Renal cortical epithelial cell (primary cell): ENCODE results near the gene PCDHB1. TPM values are rescaled to one million over a fixed set of nuclear protein-coding genes. Genes with fewer than 3 reads are reported as not detected.

Source experiments
- DNase-seq: peaks from one replicate; pipeline ENCODE4 v3.0.0-alpha.2; 2011; ENCODE audit warnings: low read depth
- total RNA-seq: library from RNA; depleted of rRNA; stranded (reverse); fragments of >200 nt; gene quantifications from 2 replicates; pipeline ENCODE4 v1.2.3, GENCODE V29; 2014

Gene PCDHB1, protein sequence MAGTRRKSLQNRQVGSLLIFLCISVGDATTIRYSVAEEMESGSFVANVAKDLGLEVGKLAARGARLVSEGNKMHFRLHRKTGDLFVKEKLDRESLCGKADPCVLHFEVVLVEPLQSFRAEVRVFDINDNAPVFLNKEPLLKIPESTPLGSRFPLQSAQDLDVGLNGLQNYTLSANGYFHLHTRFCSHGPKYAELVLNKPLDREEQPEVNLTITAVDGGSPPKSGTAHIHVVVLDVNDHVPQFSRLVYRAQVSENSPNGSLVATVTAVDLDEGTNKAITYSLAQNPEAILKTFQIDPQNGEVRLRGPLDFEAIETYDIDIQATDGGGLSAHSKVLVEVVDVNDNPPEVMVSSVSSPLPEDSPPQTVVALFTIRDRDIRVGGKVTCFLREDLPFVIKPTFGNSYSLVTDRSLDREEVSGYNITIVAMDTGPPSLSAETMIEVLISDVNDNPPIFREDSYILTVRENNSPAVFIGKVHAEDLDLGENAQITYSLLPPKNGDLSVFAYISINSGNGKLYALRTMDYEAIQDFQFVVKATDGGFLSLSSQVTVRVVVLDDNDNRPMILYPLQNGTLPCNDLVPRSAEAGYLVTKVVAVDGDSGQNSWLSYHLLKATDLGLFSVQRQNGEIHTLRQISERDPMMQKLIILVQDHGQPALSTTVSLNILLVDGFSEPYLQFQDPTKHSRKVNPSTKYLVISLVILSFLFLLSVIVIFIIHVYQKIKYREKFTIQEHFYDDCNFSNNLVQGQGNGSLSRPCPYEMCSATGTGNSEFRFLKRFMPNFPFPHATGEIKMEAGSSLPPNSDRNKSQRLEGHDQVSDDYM
- total RNA-seq = under 0.01 TPM in 1 of 2 replicates, not detected in the other

DNA sequence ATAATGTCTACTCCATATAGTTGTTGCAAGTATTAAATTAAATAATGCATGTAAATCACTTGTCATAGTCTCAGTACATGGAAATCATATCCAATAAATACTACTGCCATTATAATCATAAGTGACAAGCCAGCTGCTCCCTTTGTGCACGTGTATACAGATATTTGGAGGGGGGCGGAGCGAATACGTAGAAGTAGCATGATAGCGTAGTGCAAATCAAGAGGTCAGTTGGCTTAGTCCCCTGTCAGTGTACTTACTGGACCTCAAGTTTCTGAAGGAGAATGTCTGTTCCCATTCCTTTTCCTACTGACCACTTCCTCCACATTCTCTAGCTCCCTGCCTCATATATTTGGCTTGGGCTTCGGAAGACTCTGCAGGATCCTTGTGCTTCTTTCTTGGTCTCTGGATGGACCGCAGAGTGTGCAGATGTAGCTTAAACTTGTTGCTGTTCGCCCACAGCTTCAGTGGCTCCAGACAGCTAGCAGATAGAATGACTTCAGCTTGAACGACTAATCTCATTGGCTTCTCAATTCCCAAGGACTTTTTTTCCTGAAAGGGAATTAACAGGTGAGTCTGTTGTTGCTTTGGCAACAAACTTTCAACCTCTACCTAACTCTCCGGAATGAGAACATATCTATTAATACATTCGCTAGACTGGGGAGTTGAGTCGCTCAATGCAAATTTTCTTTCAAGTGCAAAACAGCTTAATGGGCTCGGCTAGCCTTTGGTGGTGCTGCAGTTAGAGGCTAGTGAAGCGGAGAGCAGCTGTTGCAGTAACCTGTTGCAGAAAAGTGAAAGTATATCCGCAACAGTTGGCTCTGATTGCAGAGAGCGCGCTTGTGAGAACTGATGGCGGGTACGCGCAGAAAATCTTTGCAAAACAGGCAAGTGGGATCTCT, at the start of gene PCDHB1:
Gene PCDHB1 (plus strand): TSS at position 753 of the 899 bp plus-strand sequence. CDS start 97 bp downstream, at position 850.
- no peak for DNase-seq

DNA sequence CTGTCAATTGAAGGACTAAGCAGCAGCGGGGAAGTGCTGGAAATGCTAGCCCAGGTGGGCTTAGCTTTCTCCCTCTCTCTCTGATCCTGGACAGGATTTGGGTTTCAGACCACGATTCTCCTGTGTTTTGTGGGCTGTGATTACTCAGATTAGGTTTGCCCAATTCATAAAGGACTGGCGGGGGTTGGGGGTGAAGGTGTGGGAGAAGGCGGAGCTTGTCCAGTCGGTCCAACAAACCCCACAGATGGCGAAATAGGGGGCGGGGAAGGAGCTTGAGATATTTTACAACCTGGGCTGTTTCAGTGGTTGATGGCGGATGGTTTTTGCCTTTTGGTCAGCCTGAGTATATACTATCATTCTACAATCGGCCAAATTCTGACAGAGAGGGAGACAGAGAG, 49.7 kb upstream of the PCDHB1 start:
- peak; percentile 23 for DNase-seq

DNA sequence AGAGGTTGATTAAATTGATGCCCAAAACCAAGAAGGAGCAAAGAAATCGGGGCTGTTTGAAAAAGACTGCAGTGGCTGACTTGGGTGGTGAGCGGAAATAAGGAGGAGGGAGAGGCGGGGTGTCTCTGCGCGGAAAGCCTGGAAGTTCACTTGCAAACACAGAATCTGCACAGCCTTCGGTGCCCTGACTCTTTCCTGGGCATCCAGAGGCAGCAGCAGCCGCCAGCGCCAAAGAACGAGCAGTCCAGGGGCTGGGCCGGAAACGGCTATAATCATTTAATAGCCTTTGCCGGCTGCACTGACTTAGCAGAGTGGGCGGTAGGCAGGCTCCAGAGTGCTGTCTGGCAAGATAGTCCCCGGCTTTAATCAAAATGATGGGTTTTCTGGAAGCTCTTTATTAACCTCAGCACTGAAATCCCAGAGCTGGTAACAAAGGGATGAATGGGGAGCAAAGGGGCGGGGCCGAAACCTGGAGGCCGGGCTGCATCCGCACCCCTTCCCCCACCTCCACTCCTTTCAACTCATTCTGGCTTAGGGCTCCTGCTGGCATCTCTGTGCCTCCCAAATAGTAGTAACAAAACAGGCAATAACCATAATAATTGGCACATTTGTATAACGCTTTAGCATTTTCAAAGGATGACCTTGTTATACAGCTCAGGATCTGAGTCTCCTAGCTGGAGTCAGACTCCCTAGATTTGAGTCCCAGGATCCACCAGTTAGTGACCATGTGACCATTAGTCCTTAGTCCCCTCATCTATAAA, 49.1 kb upstream of the PCDHB1 start:
- peak; percentile 2 for DNase-seq

DNA sequence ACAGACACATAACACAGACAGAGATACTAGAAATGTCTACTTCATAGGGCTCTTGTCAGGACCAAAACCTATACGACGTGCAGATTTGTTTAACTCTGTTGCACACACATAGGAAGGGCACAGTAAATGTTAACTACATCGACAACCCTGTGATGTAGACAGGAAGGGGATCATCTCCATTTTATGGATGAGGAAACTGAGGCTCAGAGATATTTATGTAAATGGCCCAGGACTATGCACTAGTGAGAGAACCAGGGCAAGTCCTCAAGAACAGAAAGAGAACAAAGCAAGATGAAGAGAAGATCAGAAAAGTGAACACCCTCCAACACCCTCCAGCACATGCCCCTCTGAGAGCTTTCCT, 48.6 kb upstream of the PCDHB1 start:
- no peak for DNase-seq

DNA sequence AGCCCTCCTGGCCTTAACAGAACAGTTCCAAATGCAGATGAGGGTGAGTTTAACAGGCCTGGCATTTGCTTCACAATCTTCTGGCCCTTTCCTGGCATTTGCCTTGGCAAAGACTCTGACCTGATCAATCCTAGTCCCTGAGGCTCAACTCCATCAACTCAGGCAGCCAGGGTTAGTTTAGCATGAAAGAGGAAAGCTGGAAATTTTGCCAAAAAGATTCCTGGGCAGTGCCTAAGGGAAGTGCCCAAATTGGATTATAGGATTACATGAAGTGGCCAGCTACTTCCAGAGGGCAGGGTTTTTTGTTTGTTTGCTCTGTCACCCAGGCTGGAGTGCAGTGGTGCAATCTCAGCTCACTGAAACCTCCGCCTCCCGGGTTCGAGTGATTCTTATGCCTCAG, 48.1 kb upstream of the PCDHB1 start:
- no peak for DNase-seq

DNA sequence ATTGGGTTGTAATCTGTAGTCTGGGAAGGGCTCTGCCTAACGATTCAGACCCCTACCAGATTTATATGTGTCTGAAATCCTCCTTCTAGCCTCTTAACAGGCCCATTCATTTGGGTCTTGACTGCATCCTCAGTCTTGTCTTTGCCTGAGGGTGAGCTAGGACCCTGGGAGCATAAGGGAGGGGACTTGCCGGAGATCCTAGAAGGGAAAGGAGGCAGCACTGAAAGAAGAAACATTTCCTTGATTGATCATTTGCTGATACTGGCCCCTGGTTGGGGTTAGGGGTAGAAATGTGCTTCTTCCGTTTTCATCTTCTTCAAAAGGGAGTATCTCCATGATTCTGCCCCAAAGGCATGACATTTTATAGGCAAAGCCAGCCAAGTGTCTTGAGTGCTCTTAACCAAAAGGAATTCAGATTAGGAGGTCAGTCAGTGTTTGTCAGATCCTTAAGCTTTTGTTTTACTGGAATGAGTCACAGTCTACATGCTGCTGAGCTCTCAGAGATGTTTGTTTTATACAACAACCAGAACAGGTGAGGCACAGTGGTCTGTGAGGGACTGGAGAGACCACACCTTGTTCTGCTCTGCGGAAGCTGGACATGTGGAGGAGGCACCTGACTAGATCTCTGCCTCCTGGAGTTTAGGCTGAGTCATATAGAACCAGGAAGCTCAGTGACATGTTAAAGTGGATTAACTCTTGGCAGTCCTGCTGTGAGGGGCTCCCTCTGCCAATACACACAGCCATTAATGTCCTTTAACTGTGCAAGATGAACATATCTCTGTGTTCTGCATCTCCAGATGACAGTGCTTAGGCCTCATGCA, 47.2 kb upstream of the PCDHB1 start:
- peak; percentile 93 for DNase-seq

DNA sequence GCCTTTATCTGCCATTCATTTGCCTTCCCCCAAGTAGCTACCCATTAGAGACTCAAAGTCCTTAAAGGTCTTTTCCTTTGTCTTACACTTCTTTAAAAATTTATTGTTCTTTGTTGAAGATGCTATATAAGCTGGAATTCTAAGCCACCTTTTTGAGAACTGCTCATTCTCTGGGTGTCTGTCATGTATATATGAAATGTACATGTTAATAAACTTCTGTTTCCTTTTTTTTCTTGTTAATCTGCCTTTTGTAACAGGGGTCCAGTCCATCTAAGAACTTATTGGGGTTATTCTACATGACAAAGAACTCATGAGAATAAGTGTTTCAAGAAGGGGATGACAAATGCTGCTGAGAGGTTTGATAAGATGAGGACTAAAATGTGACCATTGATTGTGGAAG, 43.4 kb upstream of the PCDHB1 start:
- DNase-seq = no peak

DNA sequence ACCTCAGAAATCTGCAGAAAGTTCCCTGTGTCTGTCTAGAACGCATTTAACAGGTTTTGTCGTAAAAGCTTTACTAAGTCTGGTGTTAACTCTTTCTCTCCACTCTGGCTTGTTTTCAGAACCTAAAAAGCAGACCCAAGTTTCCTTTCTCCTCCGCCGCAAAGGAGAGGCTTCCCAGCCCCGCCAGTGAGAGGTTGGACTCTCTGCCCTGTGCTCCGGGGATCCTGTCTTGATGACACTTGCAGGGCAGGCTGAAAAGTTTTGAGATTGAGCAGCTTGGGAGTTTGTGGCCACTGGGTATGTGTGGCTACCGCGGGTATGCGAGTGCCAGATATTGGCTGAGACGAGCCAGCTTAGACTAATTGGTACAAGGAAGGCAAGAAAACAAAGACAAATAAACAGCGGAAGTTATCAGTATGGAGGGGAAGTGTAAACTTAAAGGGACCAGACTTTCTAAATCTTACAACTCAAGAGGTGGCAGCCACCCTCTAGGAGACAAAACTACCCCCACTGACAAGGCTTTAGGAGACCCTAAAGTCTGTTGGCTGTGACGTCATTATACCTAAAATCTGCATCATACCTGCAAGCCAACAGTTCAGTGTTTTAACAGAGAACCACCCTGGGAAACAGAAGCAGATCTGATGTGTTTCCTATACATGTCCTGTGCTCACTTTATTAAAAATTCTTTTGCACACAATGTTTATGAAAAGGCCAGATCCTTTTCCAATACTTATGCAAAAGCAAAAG, 41.0 kb upstream of the PCDHB1 start:
- DNase-seq = no peak

DNA sequence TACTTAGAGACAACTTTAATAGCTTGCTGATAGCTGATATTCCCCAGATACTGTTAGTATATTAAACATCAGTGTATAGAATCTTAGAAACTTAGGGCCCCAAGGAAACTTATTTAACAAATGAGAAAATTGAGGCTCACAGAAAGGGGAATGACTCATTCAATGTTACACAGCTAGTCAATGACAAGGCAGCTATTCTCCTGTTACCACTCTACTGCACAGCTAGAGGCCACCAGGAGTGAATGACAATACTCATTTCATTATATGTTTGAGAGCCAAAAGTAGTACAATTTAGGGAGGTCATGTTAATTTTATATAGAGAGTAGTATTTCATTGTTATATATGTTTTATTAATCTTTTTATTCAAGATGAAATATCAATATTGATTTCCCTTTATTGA, 33.2 kb upstream of the PCDHB1 start:
- no peak for DNase-seq

DNA sequence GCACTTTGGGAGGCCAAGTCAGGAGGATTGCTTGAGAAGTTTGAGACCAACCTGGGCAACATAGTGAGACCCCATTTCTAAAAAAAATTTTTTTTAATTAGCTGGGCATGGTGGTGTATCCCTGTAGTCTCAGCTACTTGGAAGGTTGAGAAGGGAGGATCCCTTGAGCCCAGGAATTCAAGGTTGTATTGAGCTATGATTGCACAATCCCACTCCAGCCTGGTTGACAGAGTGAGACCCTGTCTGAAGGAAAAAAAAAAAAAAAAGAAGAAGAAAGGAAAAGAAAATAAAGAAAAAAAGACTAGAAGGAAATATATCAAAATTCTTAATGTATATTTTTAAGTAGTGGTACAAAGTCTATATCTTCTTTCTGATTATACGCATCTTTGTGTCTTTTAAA, 28.8 kb upstream of the PCDHB1 start:
- no peak for DNase-seq

DNA sequence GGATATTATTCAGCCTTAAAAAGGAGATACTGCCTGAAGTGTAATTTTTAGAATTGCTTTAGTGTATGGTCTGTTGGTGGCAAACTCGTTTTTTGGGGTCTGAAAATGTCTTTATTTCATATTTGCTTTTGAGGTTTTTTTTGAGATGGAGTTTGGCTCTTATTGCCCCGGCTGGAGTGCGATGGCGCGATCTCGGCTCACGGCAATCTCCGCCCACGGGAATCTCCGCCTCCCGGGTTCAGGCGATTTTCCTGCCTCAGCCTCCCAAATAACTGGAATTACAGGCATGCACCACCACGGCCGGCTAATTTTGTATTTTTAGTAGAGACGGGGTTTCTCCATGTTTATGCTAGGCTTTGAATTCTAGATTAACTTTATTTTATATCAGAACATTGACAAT, 20.2 kb upstream of the PCDHB1 start:
- no peak for DNase-seq

DNA sequence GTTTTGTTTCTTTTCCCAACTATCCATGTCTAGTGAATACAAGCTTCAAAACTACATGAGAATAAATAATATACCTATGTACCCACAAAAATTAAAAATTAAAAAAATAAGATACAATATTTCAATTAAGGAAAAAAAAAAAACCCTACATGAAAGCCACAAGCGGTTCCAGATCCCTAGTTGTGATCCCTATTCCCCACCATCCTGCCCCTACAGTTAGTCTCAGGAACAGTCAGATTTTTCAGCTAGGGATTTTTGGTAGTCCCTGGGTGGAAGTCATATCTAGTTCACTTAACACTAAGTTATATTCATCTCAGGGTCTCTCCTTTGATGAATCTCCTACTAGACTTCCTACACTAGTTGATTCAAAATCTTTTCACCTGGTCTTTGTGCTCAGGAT, 18.5 kb upstream of the PCDHB1 start:
- no peak for DNase-seq

DNA sequence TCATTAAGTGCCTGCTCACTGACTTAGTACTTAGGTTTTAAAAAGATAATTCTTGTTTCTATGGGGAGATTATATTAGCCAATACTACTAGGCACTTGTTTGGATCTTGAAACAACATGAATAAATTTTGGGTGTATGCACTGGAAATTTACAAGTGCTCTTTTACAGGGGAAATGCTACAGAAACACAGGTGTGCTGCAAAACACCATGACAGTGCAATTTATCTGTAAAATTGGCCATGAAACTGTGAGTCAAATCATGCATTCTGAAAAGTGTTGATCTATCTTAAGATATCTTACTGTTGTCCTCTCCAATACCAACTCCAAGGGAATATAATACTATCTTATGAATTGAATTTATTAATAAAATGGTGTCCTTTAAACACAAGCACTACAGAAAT, 12.1 kb upstream of the PCDHB1 start:
- DNase-seq = no peak

DNA sequence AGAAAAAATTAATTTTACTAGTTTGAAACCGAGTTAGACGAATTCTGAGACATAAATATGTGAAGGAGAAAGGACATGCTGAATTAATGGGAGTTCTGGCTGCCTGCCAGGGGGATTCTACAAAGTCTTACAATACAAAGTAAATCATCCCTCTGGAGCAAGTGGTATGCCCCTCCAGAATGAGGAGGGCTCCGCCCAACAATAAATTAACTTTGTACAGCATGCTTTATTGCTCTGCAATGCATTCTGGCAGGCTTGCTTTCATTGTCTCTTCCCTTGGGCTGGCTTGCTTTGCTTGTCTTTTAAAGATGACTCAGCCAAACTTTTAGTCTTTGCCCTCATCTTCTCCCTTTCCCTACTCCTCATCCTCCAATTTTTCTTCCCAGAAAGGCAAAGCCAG, 11.7 kb upstream of the PCDHB1 start:
- no peak for DNase-seq

DNA sequence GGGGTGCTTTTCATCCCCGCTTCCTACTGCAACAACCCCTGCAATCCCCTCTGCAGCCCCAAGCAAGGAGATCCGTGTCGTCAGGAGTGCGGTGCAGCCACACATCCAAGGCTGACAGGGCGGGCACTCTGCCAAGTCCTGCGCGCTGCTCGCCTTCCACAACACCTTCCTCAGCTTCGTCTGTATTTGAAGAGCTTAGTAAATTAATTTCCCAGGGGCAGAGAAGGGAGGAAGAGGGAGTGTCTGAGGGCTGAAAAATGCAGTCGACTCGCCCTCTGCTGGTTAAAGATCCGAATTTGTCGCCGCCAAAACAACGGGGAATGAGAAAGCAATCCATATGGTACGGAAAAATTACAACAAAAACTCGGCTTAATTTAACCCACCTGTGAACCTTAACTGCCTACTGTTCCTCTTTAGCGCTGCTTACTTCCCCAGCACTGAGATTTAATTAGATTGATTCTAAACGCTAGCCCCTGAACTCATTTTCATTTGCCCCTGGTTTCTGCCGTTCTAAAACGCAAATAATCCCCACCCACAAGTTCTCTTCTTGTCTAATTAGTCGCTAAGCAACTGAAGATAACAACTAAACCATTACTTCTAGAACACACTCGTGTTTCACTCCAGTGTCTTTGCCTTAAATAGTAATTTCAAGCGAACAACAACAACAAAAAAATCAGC, 10.9 kb upstream of the PCDHB1 start:
- DNase-seq = peak; percentile 23

DNA sequence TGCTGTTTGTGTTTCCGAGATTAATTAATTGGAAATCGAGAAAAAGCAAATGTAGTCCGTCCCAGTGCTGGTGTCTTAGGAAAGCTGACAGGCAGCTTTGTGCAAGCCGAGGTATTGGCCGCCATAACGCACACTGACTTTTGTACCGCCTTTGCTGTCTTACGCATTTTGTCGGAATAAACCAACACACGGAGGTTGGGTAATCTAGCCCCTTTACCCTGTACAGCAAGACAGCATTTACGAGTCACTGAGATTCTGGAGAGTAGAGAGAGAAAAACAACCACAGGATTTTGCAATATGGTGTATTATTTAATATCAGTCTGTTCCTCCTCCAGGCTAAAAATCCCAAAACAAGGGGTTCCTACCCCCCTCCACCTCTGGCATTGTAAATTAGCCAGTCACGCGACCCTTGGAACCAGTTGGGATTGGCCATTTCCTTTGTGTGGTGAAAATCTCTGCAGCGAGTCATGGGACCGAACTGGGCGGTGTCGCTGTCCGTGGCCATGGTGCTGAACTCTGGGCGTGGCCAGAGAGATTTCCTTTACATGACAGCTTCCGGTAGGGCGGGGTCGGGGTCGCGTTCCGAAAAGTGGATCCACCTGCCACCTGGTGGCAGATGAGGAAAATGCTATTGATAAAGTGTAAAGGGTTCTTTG, 10.3 kb upstream of the PCDHB1 start:
- peak; percentile 59 for DNase-seq

DNA sequence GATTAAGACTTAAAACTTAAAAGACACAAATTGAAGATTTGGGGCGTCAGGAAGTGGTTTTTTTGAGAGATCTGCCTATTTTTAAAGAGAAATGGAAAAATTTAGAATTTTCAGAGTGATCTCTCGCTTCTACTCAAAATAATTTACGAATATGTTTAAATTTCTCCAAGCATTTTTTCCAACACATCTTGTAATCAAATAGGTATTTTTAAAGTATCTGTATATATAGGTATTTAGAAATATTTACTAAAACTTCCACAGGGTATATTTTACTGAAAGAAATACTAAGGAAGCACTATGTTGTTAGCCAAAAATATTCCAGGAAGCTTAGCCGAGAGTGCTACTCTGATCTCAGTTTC, 9.8 kb upstream of the PCDHB1 start:
- DNase-seq = no peak

DNA sequence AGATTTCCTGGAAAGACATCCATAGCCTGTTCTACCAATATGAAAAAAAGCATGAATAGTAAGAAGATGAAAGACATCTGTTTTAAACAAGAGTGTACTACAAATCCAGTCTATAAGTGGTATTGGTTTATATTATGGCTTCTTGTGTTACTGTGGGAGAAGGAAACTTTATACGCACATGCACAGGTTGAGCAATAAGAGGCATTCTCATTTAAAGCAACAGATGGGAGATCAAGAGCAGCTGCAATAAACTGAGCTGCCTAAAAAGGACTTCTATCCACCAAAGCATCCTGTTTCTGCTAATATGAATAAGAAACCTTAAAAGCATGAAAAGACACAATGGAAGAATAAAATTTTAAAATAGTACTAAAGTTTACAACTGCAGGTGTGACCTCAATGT, 8.6 kb upstream of the PCDHB1 start:
- DNase-seq = no peak

DNA sequence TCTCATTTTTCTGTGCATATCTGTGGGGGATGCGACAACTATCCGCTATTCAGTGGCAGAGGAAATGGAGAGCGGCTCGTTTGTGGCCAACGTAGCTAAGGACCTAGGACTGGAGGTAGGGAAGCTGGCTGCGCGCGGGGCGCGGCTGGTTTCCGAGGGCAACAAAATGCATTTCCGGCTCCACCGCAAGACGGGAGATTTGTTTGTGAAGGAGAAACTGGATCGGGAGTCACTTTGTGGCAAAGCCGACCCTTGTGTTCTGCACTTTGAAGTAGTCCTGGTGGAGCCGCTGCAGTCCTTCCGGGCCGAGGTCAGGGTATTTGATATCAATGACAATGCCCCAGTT, 320 bp downstream of the PCDHB1 start:
- no peak for DNase-seq
